HEK293 (cell line): ENCODE measurements around the gene KCNJ2.

Source experiments
- CTCF ChIA-PET: fragments of 350-600 bp; formaldehyde crosslinking; extraction: SDS; loops from one replicate; lab custom pipeline; 2021; ENCODE audit warnings: antibody characterized with exemption; lab: Yijun Ruan, JAX
- POLR2A ChIA-PET: fragments of 300-600 bp; formaldehyde crosslinking; extraction: SDS; loops from one replicate; lab custom pipeline; 2020; ENCODE audit warnings: antibody characterized with exemption, inconsistent platforms; lab: Yijun Ruan, JAX
- H3K27ac ChIP-seq: fragments of 200-500 bp; sonication (Bioruptor generic); 2 replicates; pipeline ENCODE4 v1.5.1; 2014; ENCODE audit warnings: low read depth, low read length, control low read depth, inconsistent platforms; ENCODE audit errors: extremely low read depth
- H3K36me3 ChIP-seq, 2 experiments: fragments of 200-500 bp in 1 of 2; sonication (Bioruptor generic) in 1 of 2; 1 replicate in 1 of 2; 2 replicates in 1 of 2; pipeline ENCODE4 v1.5.1; 2014 to 2017; ENCODE audit warnings: inconsistent platforms in 2 of 2, low read length in 2 of 2; ENCODE audit not compliant: control insufficient read depth in 2 of 2, insufficient read depth in 1 of 2
- H3K4me1 ChIP-seq: fragments of 200-500 bp; sonication (Bioruptor generic); 2 replicates; pipeline ENCODE4 v1.5.1; 2014; ENCODE audit warnings: mild to moderate bottlenecking, low read length, inconsistent platforms; ENCODE audit not compliant: control insufficient read depth, insufficient read depth
- H3K4me3 ChIP-seq: 2 replicates; pipeline ENCODE4 v1.5.1; 2011; ENCODE audit warnings: low read depth, mild to moderate bottlenecking, control low read depth, low read length, moderate library complexity
- H3K9me3 ChIP-seq: fragments of 200-500 bp; sonication (Bioruptor generic); 2 replicates; pipeline ENCODE4 v1.5.1; 2014; ENCODE audit warnings: low read depth, low read length, inconsistent platforms; ENCODE audit not compliant: control insufficient read depth, insufficient read depth
- GFI1B ChIP-seq: fragments of 450-650 bp; formaldehyde crosslinking; IDR thresholded peaks from 2 replicates; pipeline ENCODE4 v1.5.1; 2016; ENCODE audit warnings: missing biosample characterization, missing genetic modification characterization
- IKZF3 ChIP-seq: fragments of 450-650 bp; IDR thresholded peaks from 2 replicates; pipeline ENCODE4 v1.5.0; 2018; ENCODE audit warnings: missing biosample characterization, mild to moderate bottlenecking, missing genetic modification characterization, moderate library complexity
- TRIM28 ChIP-seq: IDR thresholded peaks from 2 replicates; pipeline ENCODE4 v1.6.1; 2011; ENCODE audit warnings: low read length, control low read depth, borderline replicate concordance
- YY1 ChIP-seq: fragments of 450-650 bp; formaldehyde crosslinking; IDR thresholded peaks from 2 replicates; pipeline ENCODE4 v1.5.1; 2018; ENCODE audit warnings: missing biosample characterization, missing genetic modification characterization
- ZBTB20 ChIP-seq: fragments of 450-650 bp; formaldehyde crosslinking; IDR thresholded peaks from 2 replicates; pipeline ENCODE4 v1.5.1; 2016; ENCODE audit warnings: missing biosample characterization, missing genetic modification characterization
- ZFP3 ChIP-seq: fragments of 450-650 bp; formaldehyde crosslinking; IDR thresholded peaks from 2 replicates; pipeline ENCODE4 v1.5.1; 2016; ENCODE audit warnings: low read depth, missing biosample characterization, missing genetic modification characterization
- ZNF114 ChIP-seq: fragments of 450-650 bp; formaldehyde crosslinking; IDR thresholded peaks from 2 replicates; pipeline ENCODE4 v1.5.0; 2017; ENCODE audit warnings: missing biosample characterization, missing genetic modification characterization
- ZNF132 ChIP-seq: fragments of 450-650 bp; formaldehyde crosslinking; IDR thresholded peaks from 2 replicates; pipeline ENCODE4 v1.5.1; 2017; ENCODE audit warnings: missing biosample characterization, missing genetic modification characterization, borderline replicate concordance
- ZNF133 ChIP-seq: fragments of 450-650 bp; formaldehyde crosslinking; IDR thresholded peaks from 2 replicates; pipeline ENCODE4 v1.5.1; 2016; ENCODE audit warnings: missing biosample characterization, missing genetic modification characterization
- ZNF138 ChIP-seq: fragments of 450-650 bp; formaldehyde crosslinking; IDR thresholded peaks from 2 replicates; pipeline ENCODE4 v1.5.1; 2016; ENCODE audit warnings: missing biosample characterization, missing genetic modification characterization, borderline replicate concordance
- ZNF2 ChIP-seq: fragments of 450-650 bp; formaldehyde crosslinking; IDR thresholded peaks from 2 replicates; pipeline ENCODE4 v1.5.1; 2016; ENCODE audit warnings: missing biosample characterization, missing genetic modification characterization
- ZNF23 ChIP-seq: fragments of 450-650 bp; formaldehyde crosslinking; IDR thresholded peaks from 2 replicates; pipeline ENCODE4 v1.5.1; 2016; ENCODE audit warnings: missing biosample characterization, missing genetic modification characterization, borderline replicate concordance
- ZNF423 ChIP-seq: fragments of 450-650 bp; formaldehyde crosslinking; IDR thresholded peaks from 2 replicates; pipeline ENCODE4 v1.5.1; 2016; ENCODE audit warnings: missing biosample characterization, missing genetic modification characterization
- ZNF449 ChIP-seq: fragments of 450-650 bp; formaldehyde crosslinking; IDR thresholded peaks from 2 replicates; pipeline ENCODE4 v1.5.1; 2017; ENCODE audit warnings: missing biosample characterization, mild to moderate bottlenecking, missing genetic modification characterization, moderate library complexity
- ZNF529 ChIP-seq: fragments of 450-650 bp; formaldehyde crosslinking; IDR thresholded peaks from 2 replicates; pipeline ENCODE4 v1.5.1; 2017; ENCODE audit warnings: missing genetic modification characterization, missing biosample characterization; ENCODE audit not compliant: insufficient replicate concordance
- ZNF596 ChIP-seq: fragments of 450-650 bp; IDR thresholded peaks from 2 replicates; pipeline ENCODE4 v1.5.0; 2018; ENCODE audit warnings: missing biosample characterization, mild to moderate bottlenecking, missing genetic modification characterization, moderate library complexity
- ZNF626 ChIP-seq: fragments of 450-650 bp; sonication (Bioruptor Pico); formaldehyde crosslinking; IDR thresholded peaks from 2 replicates; pipeline ENCODE4 v1.5.1; 2018; ENCODE audit warnings: missing biosample characterization, missing genetic modification characterization, inconsistent platforms
- TF ChIP-seq, protein P1 (sequence below): fragments of 450-650 bp; formaldehyde crosslinking; IDR thresholded peaks from 2 replicates; pipeline ENCODE4 v1.5.1; 2017; ENCODE audit warnings: missing biosample characterization, missing genetic modification characterization
- TF ChIP-seq, protein P2 (sequence below): fragments of 450-650 bp; formaldehyde crosslinking; IDR thresholded peaks from 2 replicates; pipeline ENCODE4 v1.5.1; 2017; ENCODE audit warnings: missing biosample characterization, missing genetic modification characterization
- TF ChIP-seq, protein P3 (sequence below): fragments of 450-650 bp; formaldehyde crosslinking; IDR thresholded peaks from 2 replicates; pipeline ENCODE4 v1.5.1; 2016; ENCODE audit warnings: missing biosample characterization, missing genetic modification characterization
- TF ChIP-seq, protein P4 (sequence below): fragments of 450-650 bp; formaldehyde crosslinking; IDR thresholded peaks from 2 replicates; pipeline ENCODE4 v1.5.1; 2017; ENCODE audit warnings: missing biosample characterization, missing genetic modification characterization
- TF ChIP-seq, protein P5 (sequence below): fragments of 450-650 bp; formaldehyde crosslinking; IDR thresholded peaks from 2 replicates; pipeline ENCODE4 v1.5.1; 2016; ENCODE audit warnings: missing biosample characterization, missing genetic modification characterization

The KCNJ2 gene

DNA sequence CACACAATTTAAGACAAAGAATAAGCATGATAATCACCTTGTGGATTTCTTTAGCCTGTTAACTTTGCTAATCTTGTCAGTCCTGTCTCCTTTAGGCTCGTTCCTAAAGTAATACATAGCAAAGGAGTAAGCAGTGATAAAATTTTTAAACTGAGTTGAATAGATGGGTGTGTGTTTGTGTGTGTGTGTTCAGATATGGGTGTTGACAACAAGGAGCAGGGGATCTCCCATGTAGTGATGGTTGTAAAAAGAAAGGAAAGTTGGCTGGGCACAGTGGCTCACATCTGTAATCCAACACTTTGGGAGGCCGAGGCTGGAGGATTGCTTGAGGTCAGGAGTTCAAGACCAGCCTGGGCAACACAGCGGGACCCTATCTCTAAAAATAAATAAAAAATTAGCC lies 44.6 kb upstream of the KCNJ2 start (continued):
- TF ChIP-seq, protein P1, sequence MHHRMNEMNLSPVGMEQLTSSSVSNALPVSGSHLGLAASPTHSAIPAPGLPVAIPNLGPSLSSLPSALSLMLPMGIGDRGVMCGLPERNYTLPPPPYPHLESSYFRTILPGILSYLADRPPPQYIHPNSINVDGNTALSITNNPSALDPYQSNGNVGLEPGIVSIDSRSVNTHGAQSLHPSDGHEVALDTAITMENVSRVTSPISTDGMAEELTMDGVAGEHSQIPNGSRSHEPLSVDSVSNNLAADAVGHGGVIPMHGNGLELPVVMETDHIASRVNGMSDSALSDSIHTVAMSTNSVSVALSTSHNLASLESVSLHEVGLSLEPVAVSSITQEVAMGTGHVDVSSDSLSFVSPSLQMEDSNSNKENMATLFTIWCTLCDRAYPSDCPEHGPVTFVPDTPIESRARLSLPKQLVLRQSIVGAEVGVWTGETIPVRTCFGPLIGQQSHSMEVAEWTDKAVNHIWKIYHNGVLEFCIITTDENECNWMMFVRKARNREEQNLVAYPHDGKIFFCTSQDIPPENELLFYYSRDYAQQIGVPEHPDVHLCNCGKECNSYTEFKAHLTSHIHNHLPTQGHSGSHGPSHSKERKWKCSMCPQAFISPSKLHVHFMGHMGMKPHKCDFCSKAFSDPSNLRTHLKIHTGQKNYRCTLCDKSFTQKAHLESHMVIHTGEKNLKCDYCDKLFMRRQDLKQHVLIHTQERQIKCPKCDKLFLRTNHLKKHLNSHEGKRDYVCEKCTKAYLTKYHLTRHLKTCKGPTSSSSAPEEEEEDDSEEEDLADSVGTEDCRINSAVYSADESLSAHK (tag by site-specific recombination): no peak
- TF ChIP-seq ZNF2 (tag by site-specific recombination) (no peak), ZNF449 (no peak)
- TF ChIP-seq, all 188 proteins: peak for 0

DNA sequence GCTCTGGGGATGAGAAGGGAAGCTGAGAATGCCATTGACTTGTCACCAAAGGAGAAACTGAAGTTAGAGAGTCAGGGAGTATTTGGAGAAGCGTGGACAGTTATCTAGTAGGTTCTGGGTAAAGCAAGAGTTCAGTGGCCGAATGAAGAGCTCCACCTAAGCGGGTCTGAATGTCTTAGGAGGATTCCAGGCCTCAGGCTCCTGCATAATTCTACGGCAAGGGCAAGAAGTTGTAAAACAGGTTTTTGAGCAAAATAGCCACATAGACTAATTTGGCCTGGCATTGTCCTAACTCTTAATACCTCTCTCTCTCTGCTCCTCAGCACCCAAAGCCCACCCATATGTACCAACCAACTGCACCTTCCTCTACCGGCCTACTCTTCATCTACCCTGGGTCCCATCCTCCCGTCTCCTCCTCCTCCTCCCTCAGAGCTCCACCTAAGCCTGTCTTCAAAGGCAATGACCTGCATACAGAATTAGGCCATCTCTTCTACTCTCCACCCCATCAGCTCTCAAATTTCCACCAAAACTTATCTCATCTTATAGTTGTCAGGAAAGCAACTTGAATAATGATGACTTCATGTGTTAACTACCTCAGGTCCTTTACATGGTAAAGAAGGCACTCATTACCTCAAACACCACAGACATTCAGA lies 42.0 kb upstream of the KCNJ2 start:
- Histone ChIP-seq H3K9me3 (no peaks in the 10 kb centered on the region), H3K4me3 (no peak overlapping the region), H3K4me1 (no peaks in the 10 kb centered on the region), H3K27ac (no peak overlapping the region), H3K36me3 (no peaks in the 10 kb centered on the region)
- TF ChIP-seq TRIM28: no peak
- no peak for TF ChIP-seq ZNF132 (tag by site-specific recombination)
- no peak for TF ChIP-seq ZNF626 (tag by site-specific recombination)
- TF ChIP-seq, protein P2, sequence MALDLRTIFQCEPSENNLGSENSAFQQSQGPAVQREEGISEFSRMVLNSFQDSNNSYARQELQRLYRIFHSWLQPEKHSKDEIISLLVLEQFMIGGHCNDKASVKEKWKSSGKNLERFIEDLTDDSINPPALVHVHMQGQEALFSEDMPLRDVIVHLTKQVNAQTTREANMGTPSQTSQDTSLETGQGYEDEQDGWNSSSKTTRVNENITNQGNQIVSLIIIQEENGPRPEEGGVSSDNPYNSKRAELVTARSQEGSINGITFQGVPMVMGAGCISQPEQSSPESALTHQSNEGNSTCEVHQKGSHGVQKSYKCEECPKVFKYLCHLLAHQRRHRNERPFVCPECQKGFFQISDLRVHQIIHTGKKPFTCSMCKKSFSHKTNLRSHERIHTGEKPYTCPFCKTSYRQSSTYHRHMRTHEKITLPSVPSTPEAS (tag by site-specific recombination): no peak
- TF ChIP-seq IKZF3 (tag by site-specific recombination): no peak
- TF ChIP-seq ZNF23 (tag by site-specific recombination): no peak
- no peak for TF ChIP-seq ZNF596 (tag by site-specific recombination)
- no peak for TF ChIP-seq YY1 (tag by site-specific recombination)
- TF ChIP-seq GFI1B: no peak
- TF ChIP-seq ZBTB20 (tag by site-specific recombination): no peak
- POLR2A ChIA-PET: no interaction called here
- CTCF ChIA-PET: interaction anchor here (0.6 to 0.7 kb wide), 3 partner anchors 10 to 483 kb away, joined by 3 read pairs; no protein-coding TSS in a partner anchor

GRCh38 chr17:70128727-70129238 lies 40.5 kb upstream of the KCNJ2 start:
- H3K27ac ChIP-seq: no peak overlapping the region
- POLR2A ChIA-PET: no interaction called here
- no peaks in the 10 kb centered on the region for H3K9me3 ChIP-seq
- H3K36me3 ChIP-seq: no peaks in the 10 kb centered on the region
- no peaks in the 10 kb centered on the region for H3K4me1 ChIP-seq
- CTCF ChIA-PET: interaction anchor here (0.6 to 1.5 kb wide), 2 partner anchors 367 to 519 kb away, joined by 3 to 5 read pairs; no protein-coding TSS in a partner anchor
- H3K4me3 ChIP-seq: no peak overlapping the region
- TF ChIP-seq ZNF529 (tag by site-specific recombination) (no peak), ZNF133 (tag by site-specific recombination) (no peak), ZNF423 (tag by site-specific recombination) (no peak), ZNF114 (no peak), ZNF138 (tag by site-specific recombination) (no peak), ZFP3 (tag by site-specific recombination) (no peak)
- TF ChIP-seq, protein P3, sequence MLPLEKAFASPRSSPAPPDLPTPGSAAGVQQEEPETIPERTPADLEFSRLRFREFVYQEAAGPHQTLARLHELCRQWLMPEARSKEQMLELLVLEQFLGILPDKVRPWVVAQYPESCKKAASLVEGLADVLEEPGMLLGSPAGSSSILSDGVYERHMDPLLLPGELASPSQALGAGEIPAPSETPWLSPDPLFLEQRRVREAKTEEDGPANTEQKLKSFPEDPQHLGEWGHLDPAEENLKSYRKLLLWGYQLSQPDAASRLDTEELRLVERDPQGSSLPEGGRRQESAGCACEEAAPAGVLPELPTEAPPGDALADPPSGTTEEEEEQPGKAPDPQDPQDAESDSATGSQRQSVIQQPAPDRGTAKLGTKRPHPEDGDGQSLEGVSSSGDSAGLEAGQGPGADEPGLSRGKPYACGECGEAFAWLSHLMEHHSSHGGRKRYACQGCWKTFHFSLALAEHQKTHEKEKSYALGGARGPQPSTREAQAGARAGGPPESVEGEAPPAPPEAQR (tag by site-specific recombination): no peak
- TF ChIP-seq, protein P4, sequence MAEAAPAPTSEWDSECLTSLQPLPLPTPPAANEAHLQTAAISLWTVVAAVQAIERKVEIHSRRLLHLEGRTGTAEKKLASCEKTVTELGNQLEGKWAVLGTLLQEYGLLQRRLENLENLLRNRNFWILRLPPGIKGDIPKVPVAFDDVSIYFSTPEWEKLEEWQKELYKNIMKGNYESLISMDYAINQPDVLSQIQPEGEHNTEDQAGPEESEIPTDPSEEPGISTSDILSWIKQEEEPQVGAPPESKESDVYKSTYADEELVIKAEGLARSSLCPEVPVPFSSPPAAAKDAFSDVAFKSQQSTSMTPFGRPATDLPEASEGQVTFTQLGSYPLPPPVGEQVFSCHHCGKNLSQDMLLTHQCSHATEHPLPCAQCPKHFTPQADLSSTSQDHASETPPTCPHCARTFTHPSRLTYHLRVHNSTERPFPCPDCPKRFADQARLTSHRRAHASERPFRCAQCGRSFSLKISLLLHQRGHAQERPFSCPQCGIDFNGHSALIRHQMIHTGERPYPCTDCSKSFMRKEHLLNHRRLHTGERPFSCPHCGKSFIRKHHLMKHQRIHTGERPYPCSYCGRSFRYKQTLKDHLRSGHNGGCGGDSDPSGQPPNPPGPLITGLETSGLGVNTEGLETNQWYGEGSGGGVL (tag by site-specific recombination): no peak
- TF ChIP-seq, protein P2 (tag by site-specific recombination): no peak
- TF ChIP-seq, protein P5, sequence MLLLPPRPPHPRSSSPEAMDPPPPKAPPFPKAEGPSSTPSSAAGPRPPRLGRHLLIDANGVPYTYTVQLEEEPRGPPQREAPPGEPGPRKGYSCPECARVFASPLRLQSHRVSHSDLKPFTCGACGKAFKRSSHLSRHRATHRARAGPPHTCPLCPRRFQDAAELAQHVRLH (tag by site-specific recombination): no peak
